SHP77 (cell line): Measurements from ENCODE around the gene REEP6.
"Not testable (repeated sequence)": the region's sequence is repeated elsewhere in the genome, so short reads cannot be mapped to it uniquely, and the experiment has no call there.

Experiments used
- DNase-seq, 2 experiments: peaks; one replicate each; lab custom pipeline; 2025; lab: John Stamatoyannopoulos, UW

The REEP6 gene

DNA sequence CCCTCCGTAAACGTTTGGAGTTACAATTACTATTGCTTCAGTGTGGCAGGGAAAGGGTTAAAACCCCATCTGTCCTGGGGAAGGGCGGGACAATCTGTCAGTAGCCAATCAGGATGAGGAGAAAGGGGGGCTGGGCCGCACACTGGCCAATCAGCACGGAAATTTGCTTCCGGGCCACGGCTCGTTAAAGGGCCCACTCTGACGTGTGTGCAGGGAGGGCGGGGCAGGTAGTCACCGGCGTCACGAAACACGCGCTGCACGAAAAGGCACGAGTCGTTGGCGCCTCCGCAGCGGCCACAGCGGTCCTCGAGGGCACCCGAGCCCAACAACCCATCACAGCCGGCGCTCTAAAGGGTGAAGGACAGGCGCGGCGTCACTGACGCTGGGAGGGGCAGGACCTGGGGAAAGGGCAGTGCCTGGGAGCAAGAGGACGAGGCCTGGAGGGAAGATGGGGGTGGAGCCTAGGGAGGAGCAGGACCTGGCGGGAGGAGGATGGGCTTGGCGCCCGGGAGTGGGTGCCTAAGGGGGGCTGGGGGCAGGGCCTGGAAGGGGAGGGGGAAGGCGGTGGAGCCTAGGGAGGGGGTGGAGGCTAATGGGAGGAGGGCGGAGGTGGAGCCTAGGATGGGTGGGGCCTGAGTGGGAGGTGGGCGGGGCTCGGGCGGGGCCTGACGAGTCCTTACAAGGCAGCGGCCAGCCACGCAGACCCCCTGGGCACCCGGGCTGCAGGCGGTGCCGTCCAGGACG, 17.0 kb downstream of the REEP6 start:
- DNase-seq = peak; percentile 93 to 97

DNA sequence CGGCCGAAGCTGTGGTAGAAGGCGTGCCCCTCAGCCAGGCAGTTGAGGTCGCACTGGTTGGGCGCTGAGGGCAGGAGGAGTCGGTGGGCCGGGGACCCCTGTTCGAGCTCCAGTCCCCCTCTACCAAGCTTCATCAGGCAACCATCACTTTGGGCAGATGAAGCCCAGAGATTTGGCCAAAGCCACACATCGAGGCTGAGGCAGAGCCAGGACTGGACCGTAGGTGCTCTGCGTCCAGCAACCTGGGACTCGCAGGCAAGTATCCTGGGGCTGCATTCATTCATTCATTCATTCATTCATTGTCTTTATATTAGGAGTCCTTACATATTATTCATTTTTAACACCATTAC, 17.5 kb downstream of the REEP6 start:
- no peak for DNase-seq

DNA sequence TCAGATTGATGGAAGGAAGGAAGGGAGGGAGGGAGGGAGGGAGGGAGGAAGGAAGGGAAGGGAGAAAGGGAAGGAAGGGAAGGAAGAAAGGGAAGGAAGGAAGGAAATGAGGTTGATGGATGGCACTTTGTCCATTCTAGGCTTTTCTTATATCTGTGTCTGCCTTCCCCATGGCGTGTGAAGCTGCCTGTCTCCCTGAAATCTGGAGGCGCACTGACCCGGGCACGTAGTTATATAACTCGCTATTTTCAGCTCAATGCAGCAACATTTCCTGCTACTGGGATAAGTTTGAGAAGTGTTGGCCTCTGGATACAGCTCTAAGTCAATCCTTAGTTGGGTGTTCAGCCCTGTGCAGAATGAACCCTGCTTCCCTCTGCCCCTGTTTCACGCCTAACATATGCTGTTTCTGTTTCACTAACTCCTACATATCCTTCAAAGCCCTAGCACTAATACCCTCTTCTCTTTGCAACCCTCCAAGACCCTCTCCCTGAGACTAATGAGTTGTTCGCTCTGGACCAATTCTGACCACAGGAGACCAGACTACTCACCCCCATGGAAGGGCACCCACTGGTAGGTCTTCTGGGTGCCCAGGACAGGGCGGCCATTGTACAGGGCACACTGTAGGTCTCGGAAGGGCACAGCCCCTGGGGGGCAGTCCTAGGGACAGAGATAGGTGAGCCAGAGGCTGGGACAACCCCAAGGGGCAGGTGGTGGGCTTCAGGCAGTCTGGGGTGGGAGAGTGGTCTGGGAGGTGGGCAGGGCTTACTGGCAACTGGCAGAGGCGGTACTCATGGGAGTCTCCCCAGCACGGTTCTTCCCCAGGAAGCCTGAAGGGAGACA, 18.8 kb downstream of the REEP6 start:
- DNase-seq = no peak

DNA sequence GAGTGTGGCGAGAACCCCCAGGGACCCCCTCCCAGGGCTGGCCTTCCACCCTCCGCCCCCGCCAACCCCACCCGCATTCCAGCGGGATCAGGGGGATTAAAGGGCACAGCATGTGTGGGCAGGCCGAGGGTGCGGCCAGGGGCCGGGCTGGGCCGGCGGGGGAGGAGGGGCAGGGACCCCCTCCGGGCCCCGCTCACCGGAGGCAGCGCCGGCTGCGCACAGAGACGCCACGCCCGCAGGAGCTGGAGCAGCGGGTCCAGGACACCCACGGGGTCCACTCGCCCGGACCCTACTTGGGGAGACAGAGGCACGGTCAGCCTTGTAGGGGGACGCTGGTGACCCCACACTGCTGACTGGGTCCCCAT, 19.4 kb downstream of the REEP6 start:
- no peak for DNase-seq

DNA sequence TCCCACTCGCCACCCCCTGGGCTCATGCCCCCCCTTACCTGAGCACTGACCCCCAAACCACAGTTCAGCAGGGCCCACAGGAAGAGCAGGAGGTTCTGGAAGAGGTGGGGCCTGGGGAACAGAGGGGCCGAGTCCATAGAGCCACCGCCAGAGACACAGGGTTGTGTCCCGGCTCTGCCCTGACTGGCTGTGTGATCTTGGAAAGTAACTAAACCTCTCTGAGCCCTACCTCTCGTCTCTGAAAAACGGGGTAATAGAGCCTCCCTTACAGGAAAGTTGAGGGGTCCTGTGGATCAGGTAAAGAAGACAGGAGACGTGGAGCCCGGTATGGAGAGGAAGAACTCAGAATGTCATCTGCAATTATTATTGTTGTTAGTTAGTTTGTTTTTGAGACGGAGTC, 19.8 kb downstream of the REEP6 start:
- DNase-seq = no peak

DNA sequence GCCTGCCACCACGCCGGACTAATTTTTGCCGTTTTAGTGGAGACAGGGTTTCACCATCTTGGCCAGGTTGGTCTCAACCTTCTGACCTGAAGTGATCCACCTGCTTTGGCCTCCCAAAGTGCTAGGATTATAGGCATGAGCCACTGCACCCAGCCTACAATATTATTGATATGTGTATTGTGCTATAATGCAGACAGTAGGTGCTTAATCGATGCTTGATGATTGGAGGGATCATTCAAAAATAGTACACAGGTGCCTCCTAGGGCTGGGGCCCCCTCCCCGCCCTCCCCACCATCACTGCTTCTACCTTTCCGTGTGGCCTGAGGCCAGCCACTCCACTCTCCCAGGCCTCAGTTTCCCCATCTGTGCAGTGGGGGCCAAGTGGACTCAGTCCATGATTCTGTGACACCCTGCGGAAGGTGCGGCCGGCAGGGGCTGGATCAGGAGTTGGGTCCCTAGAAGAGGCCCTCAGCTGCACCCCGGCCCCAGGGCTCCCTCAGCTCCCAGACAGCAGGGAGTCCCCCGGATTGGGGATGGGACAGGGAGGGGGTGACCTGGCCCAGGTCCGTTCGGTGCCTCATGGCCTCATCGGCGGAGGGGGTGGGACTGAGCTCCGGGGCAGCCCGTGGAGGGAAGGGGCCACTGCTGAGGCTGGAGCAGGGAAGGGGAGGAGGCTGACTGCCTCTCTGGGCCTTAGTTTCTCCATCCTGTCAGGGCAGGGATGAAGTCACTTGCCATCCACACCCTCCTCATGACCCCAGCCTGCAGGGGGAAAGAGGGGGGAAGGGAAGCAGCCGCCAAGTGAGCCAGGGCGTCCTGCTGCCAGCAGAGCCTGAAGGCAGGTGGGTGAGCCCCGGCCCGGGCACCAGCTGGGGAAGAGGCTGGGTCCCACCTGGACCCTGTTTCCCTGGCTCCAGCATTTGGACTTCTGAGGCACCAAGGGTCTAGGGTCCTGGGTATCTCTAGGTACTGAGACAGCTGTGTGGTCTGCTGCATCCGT, 20.6 kb downstream of the REEP6 start:
- DNase-seq = no peak

DNA sequence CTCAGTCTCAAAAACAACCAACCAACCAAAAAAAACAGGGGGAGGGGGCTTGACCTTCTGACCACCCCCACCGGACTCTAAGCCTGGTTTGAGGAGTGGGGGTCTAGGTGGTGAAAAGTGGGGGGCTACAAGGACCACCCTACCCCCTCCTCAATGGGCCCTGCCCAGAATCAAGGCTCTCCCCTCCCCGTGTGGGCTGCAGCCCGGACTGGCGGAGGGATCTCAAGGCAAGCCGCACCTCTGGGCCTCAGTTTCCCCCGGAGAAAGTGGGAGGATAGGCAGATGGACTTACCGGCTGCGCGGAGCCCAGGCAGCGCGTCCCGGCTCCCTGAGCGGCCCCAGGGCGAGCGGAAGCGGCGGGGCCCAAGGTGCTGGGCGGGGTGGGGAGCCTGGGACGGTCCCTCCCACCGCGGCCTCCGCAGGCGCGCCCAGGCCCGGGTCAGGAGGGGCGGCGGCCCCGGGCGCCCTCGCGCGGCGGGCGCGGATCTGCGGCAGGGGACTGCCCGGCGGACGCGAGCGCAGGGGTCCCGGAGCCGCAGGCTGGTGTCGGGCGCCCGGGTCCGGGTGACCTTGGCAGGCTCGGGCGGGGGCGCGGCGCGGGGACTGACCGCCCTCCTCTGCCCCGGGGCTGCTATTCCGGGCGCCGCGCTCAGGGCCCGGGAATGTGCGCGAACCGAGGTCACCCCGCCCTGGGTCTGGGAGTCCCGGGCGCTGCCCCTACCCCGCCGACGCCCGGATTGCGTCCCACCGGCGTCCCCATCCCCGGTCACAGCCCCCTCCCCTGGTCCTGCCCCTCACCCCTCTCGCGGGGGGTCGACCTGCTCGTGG, 21.9 kb downstream of the REEP6 start, which contains the start of gene ADAMTSL5:
Gene ADAMTSL5 (minus strand): TSS at position 349 of the 828 bp plus-strand sequence. CDS start 2,076 bp downstream, outside the sequence.
- DNase-seq = no peak

DNA sequence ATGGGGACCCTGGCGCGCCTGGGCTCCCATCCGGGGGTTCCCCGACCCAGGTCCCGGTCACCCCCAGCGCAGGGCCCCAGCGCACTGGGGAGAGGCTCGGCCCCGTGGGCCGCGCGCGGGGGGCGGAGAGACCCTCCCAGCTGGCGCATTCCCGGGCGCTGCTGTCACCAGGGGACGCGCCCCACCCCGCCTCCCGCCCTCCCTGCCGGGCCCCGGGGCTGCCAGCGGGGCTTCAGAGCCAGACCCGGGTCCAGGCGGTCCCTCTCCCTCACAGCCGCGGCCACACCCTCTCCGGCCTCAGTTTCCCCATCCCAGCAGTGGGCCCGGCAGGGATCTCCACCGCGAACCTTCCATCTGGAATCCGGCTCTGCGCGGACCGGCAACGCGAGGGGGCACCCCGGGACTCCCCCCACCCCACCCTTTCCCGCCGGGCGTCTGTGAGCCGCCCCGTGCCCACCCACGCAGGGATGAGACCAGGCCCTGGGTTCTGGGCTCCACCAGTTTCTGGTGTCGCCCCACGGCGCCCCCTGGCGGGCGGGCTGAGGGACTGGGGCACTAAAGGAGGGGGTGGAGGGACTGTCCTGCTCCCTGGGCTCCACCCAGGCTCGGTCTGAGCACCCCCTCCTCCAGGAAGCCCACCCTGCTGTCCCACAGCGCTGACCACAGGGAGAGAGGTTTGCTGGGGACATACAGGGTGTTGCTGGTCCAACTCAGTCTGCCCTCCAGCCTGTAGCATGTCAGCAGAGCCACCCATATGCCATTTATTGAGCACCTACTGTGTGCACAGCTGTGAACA, 22.7 kb downstream of the REEP6 start:
- DNase-seq = no peak

DNA sequence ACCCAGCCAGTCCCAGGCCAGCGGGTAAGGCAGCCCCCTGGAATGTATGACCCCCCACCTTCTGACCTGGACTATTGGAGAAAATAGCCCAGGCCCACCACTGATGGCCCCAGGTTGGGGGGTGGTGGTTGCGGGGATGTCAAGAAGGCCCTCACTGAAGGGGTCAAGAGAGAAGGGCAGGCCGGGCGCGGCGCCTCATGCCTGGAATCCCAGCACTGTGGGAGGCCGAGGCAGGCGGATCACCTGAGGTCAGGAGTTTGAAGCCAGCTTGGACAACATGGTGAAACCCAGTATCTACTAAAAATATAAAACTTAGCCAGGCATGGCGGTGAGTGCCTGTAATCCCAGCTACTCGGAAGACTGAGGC, 23.3 kb downstream of the REEP6 start:
- DNase-seq = no peak

DNA sequence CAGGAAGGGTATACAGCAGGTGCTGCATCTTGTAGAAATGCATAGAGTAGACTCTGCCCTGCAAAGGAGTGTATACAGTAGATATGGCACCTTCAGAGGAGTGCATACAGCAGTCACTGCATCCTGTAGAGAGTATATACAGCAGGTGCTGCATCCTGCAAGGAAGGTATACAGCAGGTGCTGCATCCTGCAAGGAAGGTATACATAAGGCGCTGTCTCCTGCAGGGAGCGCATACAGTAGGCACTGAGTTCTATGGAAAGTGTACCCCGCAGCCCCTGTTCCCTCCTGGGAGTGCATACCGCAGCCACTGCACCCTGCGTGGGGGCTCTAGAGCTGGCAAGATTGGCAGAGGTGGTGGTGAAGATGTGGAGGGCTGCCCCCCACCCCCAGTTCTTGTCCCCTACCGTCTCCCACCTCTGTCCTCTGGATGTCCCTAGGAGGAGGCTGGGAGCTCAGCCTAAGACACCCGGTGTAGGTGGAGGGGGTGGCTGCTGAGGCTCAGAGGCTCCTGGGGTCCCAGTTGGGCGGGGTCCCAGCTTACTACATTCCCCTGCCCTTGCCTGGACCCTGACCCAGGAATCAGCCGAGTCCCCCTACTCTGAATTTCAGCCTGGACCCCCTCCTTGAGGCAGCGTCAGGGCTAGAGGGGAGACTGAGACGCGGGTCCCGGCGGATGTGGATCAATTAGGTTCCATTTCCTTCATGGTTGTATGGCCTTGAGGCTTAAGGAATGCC, 24.2 kb downstream of the REEP6 start:
- no peak for DNase-seq

DNA sequence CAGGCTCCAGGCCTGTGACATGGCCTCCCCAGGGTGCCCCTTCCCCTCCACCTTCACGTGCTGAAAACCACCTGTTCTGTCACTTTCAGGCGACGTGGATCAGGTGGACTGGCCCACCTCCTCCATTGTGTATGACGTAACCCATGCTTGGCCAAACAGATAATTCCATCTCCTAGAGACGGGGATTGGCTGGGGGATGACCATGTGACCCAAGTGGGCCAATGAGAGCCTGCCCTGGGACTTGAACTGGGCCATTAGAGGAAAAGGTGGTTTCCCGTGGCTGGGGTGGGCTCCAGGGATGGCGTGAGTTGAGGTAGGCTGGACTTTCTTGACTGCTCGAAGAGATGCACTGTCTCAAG, 25.4 kb downstream of the REEP6 start:
- no peak for DNase-seq

DNA sequence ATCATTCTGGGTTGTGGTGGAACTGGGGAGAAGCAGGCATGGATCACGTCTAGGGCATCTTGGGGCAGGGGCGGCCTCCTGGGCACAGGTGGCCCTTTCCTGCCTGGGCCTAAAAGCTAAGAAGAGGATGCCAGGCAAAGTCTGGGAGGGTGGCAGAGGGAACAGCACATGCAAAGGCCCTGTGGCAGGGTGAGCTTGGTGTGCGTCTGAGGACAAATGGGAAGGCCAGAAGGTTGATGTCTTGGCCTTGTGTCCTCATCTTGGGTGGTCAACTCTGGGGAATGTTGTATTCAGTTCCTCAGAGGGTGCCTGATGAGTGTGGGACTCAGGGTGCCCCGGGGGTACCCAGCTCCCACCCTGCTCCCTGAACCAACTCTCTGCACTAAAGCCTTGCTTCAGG, 27.5 kb downstream of the REEP6 start:
- DNase-seq = no peak

DNA sequence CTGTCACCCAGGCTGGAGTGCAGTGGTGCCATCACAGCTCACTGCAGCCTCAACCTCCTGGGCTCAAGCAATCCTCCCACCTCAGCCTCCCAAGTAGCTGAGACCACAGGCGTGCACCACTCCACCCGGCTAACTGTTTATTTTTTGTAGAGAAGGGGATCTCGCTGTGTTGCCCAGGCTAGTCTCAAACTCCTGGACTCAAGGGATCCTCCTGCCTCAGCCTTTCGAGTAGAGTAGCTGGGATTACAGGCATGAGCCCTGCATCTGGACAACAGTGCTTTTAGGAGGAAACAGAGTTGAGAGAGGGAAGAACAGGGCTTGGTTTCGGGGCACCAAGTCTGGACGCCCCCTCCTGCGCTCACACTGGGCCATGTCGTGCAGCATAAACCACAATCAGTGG, 28.8 kb downstream of the REEP6 start:
- DNase-seq = not testable (repeated sequence)

DNA sequence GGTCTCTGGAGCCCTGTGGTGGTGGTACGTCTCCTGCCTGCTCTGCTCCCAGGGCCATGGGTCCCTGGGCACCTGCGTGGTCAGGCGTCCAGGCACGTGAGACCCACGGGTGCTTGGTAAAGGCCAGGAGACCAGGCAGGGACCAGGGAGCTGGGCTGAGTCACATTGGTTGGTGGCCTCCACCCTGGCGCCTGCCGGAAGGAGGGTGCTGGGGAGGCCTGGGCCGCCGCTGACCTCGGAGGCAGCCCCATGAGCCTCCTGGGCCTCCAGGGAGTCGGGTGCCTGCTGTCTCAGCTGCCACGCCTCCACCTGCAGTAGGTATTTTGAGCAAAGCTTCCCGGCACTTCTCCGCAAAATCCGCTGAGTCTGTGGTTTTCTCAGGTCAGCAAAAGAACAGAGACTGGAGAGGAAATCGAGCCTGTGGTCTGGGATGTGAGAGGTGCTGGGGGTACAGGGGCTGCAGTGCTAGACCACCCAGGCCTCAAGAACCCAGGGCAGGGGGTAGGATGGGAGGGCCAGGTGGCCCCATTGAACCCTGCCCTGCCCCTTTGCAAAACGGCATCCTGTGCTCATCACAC, 29.3 kb downstream of the REEP6 start:
- no peak for DNase-seq

DNA sequence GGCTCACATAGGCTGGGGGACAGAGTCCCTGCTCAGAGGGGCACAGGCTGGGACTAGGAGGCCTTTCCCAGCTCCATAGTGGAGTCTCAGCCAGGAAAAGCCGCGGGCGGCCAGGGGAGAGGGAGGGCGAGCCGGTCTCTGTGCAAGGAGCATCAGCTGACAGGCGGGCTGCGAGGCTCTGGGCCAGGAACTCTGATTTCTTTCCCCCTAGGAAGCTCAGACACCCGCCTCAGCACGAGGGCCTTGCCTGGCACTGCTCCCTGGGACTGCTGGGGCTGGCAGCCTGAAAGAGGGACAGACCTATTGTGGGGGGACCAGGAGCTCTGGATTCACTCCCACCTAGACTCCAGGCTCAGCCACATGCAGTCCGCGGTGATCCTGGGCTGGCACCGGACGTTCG, 30.7 kb downstream of the REEP6 start:
- DNase-seq = no peak

DNA sequence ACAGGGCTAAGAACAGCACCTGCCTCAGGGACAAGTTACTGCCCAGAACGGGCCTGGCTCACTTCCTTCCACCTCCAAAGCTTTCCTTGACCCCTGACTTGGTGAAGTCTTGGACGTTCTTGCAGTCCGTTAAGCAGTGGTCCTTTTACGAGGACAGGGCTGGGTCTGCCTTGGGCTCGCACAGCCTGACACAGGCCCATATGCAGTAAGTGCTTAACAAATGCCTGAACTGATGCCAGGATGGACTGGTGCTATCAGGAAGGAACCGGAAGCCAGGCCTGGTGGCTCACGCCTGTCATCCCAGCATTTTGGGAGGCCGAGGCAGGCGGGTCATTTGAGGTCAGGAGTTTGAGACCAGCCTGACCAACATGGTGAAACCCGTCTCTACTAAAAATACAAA, 31.1 kb downstream of the REEP6 start:
- DNase-seq = no peak

DNA sequence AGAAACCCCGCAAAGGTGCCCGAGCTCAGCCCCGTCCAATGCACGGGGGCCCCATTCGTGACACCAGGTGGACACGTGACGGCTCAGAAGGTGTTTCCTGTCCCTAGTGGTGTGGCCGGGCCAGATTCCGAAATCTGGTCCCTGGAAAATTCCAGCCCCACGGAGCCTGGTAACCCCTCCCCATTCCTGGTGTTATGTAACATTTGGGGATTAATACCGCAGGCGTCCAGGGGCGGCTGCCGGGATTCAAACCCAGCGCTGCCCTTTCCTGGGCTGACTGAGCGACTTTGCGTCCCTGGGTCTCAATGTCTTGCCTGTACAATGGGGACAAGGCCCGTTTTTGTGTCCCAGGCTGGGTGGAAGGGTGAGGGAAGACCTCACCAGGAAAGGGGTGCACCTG, 31.9 kb downstream of the REEP6 start:
- DNase-seq = no peak

DNA sequence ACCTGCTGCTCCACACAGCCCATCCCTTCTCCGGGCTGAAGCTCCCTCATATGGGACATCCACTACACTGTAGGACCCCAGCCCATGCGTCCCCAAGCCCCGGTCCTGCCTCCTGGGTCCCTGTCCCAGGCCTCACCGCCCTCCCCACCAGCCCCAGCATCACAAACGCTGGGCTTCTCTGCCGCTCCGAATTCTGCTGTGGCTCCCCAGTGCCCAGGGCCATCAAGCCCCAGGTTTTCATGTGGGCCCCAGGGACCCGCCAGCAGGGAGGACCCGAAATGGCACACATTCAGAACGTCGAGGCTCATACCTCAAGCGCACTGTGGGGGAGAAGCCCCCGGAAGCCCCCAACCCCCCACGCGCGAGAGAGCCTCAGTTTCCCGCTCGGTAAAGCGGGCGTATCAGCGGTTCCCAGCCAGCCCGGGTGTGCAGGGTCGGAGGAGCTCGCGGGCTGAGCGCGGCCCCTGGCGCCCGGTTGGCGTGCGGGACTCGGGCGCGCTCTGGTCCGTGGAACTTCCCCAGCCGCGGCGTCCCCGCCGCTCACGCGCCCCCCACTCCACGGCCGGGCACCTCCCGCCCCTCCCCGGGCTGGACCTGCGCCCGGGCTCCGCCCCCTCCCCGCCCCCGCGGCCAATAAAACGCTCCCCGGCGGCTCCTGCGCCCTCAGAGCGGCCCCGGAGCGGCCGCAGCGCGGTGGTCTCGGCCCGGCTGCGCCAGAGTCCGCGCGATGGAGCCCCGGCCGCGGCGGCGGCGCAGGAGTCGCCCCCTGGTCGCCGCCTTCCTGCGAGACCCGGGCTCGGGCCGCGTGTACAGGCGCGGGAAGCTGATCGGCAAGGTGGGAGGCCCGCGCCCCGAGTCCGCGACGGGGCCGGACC, 32.7 kb downstream of the REEP6 start, which contains the start of gene PLK5:
Gene PLK5 (plus strand): TSS at position 666 of the 875 bp plus-strand sequence. CDS start 2,920 bp downstream, outside the sequence.
- no peak for DNase-seq
